HEK293T (cell line): Measurements from ENCODE around the gene SYPL2.

Experiments used
- ARNT ChIP-seq: fragments of 450-650 bp; IDR thresholded peaks from 2 replicates; pipeline ENCODE4 v1.6.1; 2017; ENCODE audit warnings: mild to moderate bottlenecking
- BHLHE40 ChIP-seq: fragments of 450-650 bp; IDR thresholded peaks from 2 replicates; pipeline ENCODE4 v1.6.1; 2016; ENCODE audit warnings: mild to moderate bottlenecking, moderate library complexity, borderline replicate concordance
- CTBP1 ChIP-seq: fragments of 450-650 bp; IDR thresholded peaks from 2 replicates; pipeline ENCODE4 v1.6.1; 2016; ENCODE audit warnings: borderline replicate concordance
- ELF4 ChIP-seq: fragments of 450-650 bp; IDR thresholded peaks from 2 replicates; pipeline ENCODE4 v1.6.1; 2017; ENCODE audit warnings: antibody characterized with exemption
- FOXA1 ChIP-seq: fragments of 450-650 bp; IDR thresholded peaks from 2 replicates; pipeline ENCODE4 v1.6.1; 2016; ENCODE audit warnings: mild to moderate bottlenecking
- FOXK2 ChIP-seq: fragments of 450-650 bp; IDR thresholded peaks from 2 replicates; pipeline ENCODE4 v1.6.1; 2016; ENCODE audit warnings: mild to moderate bottlenecking
- FOXM1 ChIP-seq: fragments of 450-650 bp; IDR thresholded peaks from 2 replicates; pipeline ENCODE4 v1.6.1; 2017; ENCODE audit warnings: mild to moderate bottlenecking, borderline replicate concordance
- HDGF ChIP-seq: fragments of 450-650 bp; IDR thresholded peaks from 2 replicates; pipeline ENCODE4 v1.6.1; 2017; ENCODE audit warnings: antibody characterized with exemption, borderline replicate concordance
- L3MBTL2 ChIP-seq: fragments of 450-650 bp; conservative IDR thresholded peaks from 2 replicates; pipeline ENCODE4 v1.6.1; 2016; ENCODE audit warnings: mild to moderate bottlenecking
- NFRKB ChIP-seq: fragments of 450-650 bp; IDR thresholded peaks from 2 replicates; pipeline ENCODE4 v1.6.1; 2016; ENCODE audit warnings: mild to moderate bottlenecking, moderate library complexity
- PKNOX1 ChIP-seq: fragments of 450-650 bp; IDR thresholded peaks from 2 replicates; pipeline ENCODE4 v1.6.1; 2016
- SP1 ChIP-seq: fragments of 450-650 bp; IDR thresholded peaks from 2 replicates; pipeline ENCODE4 v1.6.1; 2017
- SUZ12 ChIP-seq: fragments of 450-650 bp; IDR thresholded peaks from 2 replicates; pipeline ENCODE4 v1.6.1; 2016; ENCODE audit warnings: mild to moderate bottlenecking
- TARDBP ChIP-seq: fragments of 450-650 bp; IDR thresholded peaks from 2 replicates; pipeline ENCODE4 v1.6.1; 2016

GRCh38 chr1:109495738-109496137 is 29.4 kb downstream of the SYPL2 start:
- TF ChIP-seq BHLHE40 (no peak), CTBP1 (no peak), SP1 (no peak), FOXM1 (no peak), FOXA1 (no peak), HDGF (no peak), PKNOX1 (no peak), ELF4 (no peak), SUZ12 (no peak), TARDBP (no peak), FOXK2 (no peak), NFRKB (no peak), L3MBTL2 (no peak), ARNT (no peak)
